Measurements from ENCODE around the gene IQSEC1.

Gene IQSEC1

DNA sequence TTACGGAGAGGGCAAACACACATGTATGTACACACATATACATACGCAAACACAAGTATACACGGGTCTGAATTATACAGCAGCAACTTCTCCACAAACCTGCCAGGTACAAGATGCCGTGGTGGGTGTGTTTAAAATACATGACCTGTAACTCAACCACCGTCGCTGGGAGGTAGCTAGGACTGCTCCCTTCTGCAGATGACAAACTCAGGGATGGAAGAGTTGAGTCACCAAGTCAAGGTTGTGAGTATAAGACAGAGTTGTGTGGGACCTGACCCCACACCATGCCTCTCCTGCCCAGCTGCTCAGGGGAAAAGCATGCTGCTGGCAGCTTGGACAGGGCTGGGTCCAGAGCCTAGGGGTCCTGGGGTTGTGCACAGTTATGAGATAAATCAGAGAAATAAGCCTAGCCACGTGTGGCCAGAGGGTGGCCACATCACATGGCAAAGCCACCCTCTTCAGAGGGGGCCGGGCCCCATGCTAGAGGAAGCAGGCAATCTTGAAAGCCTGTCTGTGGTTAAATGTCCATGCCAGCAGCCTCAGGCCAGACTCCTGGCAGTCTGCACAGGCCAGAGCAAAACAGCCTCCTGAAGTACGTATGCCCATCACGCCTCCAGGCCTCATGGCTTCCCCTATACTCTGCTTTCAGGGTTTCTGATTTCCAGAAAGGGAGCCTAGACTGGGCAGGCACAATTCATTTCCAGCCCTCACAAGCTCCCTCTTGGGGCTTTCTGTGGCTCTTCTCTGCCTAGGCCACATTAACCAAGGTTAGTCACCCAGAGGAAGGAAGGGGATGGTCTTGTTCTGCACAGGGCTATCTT lies 124.1 kb downstream of the IQSEC1 start:
- DNase-seq: peak in 2 of 5 experiments; percentile 20 to 59

DNA sequence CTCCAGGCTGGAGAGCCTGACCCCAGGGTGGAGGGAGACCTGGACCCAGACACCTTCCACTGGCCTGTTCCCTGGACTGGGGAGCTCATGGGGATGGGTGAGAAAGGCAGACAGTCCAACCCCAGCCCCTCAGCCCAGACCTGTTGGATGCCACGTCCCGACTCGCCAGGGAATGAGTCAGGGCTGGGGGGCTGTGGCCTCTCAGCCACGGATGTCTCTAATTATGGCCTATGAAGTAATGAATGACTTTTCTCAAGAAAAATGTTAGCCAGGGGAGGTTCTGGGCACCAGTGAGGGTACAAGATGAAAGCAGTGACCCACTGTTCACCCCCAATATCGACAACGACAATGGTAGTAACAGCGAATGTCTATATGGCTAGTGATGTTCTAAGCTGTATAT lies 124.9 kb downstream of the IQSEC1 start:
- no peak for DNase-seq

DNA sequence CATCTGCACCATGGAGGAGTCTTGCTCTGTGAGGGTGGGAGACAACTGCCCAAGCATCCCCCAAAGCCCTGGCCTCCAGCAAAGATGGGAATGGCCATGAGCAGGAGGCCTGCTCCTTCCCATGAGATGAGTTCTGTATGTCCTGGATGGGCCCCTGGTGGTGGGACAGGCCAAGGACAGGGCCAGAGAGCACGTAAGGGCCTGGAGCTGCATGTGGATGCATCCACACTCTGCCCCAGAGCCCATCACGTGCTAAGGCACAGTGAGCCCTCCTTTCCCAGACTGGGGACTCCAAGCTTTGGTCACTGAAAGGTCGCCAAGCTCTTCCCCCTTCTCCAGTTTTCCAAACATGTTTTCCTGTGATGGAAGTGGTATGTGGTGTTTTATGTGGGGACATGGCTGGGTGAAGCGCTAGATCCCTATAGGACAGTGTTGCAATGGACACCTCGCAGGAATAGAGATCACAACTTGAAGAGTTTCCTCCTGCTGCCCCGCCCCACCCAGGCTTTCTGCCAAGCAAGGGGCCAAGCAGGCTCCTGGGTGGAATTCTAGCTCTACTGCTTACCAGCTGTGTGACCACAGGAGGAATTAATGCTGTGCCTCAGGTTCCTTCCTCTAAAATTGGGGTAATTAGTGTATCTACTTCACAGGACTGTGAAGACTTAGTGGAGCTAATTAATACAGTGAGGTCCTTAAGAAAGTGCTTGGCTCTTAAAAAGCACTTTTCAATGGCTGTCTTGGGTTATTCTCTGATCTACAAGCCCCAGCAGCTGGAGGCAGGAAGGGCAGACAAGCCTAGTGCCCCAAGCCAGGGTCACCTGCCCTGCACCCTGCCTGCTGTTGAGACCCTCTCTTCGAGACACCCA lies 125.5 kb downstream of the IQSEC1 start:
- DNase-seq: no peak

DNA sequence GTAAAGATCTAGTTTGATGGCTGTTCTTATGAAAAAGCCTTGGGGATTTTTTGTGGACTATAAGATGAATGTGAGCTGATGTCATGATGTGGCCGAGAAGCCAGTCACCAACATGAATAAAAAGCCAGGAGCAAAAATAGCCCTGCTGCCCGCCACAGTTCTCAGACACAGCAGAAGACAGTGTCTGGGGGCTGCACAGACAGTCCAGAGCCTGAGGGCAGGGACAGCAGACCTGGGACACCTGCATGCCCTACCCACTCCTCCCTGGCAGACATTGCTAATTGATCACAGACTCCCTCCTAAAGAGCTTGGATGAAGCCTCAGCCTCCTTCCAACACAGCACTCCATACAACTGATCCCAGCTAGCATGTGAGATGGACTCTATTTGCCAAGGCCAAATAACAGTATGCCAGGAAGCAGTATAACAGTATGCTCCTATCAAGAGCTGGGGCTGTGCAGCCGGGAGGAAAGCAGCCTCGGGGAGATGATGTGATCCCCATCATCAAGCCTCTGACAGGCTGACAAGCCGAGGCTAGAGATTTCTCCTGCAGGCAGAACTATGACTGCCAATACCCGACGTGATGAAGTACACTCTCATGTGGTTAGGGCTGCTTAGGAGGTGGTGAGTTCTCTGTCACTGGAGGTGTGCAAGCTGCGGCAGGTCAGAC lies 126.4 kb downstream of the IQSEC1 start:
- DNase-seq: no peak

DNA sequence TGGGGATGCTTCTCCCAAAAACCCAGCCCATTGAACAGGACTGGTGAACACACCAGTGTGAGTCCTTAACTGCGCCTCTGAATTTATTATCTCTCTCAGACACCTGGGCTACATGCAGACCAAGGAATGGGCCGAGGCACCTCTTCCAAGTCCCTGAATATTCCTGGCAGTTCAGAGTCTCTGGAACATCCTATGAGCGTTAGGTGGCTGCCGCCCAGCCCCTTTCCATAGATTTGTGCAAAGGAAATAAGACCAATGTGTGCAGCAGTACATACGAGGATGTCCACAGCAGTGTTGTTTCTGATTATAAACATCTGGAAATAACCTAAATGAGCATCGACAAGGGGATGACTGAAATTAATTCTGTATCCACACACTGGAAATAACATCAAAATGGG lies 127.0 kb downstream of the IQSEC1 start:
- no peak for DNase-seq

DNA sequence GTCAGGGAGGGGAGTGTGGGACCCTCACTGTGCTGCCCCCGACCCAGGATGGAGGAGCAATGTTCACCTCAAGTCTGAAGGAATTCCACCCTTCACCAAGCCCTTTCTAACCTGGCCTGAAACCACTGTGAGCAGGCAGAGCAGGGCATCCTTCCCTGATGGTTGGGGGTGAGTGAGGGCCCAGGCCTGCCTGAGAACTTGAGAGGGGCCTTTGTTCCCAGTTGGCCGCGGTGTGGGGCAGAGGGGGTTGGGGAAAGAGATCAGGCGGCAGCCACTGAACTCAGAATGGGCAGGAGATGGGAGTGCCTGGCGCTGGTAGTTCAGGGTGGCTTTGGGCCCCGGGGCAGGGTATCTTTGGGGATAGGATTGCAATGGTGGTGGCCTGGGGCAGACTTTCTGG lies 128.4 kb downstream of the IQSEC1 start:
- no peak for DNase-seq

DNA sequence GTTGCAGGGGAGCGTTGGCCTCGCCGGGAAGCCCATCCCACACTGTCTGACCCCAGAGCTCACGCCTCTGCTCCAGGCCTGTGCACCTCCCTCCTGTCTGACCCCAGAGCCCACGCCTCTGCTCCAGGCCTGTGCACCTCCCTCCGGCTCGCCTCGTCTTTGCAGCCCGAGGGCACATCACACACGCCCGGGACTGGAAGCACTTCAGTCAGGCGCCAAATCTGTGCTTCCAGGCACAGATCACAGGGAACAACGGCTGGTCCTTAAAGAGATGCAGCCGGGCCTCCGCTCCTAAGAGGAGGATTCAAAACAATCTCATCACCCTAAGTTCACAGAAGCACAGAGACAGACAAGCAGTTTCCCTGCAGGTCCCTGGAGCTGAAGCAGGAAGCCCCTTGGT lies 128.8 kb downstream of the IQSEC1 start:
- DNase-seq: no peak

DNA sequence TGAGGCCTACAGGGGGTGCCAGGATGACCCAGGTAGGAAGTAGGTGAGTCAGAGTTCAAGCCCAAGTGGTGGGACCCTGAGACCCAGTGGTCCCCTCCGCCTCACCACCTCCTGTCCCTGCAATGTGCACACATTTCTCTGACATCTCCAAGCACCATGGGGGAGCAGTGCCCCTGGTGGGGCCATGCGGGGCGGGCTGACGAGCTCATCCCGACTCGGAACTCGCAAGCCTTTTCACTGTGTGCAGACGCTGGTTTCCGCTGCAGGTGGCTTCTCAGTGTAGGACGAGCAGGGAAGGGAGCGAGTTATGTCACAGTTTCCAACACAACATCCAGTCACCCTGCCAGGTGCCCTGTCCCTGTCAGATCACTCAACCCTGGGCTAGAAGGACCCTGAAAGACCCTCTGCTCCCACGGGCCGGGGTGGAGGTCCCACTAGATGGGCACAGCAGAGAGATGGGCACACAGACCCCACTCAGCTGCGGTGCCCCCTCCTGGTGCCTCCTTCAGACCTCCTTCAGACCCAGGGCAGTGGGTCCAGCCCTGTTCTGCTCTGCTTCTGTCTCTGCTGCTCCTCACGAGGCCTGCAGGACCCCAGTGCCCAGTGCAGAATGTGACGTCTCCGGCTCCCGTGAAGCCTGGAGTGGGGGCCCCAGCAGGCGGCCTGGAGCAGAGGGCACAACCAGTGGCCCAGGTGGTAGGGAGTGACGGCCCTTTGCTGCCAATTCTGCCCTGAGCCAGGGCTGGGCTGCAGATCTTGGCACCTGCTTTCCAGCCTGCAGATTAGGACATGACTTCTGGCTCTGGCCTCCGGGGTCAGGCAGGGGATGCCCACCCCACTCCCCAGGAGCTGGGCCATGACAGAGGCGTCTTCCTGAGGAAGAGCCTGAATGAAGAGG lies 129.9 kb downstream of the IQSEC1 start:
- no peak for DNase-seq

DNA sequence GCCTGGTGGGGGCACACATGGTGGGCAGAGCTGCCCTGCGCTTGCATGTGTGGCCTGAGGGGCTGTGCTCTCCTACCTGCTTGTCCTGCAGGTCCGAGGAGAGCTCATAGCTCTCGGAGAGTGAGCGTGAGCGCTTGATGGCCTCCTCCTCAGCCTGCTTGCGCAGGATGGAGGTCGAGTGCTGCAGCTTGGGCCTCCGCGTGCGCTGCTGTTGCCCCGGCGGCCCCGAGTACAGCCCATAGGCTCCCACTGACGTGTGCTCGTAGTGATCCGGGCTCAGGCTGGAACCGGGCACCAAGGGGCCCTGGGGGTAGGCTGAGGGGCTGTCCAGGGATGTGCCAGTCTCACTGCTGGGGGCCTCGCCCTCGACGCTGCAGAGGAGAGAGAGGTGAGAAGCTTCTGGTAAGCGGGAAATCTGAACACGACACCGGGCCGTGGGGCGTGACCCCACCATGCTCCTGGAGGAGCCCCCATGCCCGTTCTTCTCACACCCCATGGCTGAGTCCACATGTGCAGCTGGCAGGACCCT lies 131.7 kb downstream of the IQSEC1 start:
- no peak for DNase-seq

DNA sequence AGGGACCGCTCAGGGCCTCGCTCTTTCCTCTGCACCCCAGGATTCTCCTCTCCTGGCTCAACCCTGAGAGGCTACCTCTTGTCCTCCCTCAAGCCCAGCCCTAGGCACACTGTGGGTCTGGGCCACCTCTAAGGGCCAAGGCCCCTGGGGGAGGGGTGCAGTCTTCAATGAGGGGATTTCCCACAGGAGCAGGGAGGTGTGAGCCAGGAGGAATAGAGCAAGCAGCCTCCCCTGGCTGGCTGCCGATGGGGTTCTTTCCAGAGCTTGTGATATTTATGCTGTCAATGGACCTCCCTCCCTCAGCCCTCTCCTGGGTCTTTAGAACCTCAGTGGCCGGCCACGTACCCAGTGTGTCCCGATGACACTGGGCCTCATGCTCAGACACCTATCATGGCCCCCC lies 132.4 kb downstream of the IQSEC1 start:
- DNase-seq: no peak

DNA sequence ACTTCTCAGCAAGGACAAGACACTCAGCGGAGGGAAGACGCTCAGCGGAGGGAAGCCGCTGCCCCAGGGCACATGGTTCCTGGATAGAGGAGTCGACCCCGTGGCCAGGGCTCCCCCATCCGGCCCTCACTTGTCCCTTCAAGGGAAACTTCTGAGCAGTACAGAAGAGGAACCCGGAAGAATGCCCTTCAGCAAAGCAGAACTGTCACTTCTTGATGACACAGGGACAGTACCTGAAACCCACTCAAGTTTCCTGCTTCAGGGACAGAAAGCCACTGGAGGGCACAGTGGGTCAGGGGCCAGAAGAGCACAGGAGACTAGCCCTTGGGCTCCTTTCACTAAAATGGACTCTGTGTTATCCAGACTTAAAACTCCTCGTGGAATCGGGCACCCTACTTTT lies 134.1 kb downstream of the IQSEC1 start:
- no peak for DNase-seq

DNA sequence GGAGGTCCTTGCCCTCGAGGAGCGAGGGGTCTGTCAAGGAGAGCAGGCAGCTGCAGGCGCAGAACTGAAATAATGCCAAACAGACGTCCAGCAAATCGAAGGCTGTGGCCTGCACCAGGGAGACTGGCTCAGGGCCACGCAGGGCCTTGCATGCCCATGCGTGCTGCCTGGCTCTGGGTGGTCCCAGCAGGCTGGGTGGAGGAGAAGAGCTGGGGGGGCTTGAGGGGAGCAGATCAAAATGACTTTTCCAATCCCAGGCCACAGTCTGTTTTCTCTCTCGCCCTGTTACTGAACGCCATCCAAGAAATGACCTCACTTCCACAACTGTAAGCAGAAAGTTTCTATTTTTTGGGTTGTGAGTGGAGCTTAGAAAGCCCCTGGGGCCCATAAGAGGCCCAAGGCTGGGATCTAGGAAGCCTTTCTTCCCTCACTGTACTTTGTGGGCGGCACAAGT lies 134.9 kb downstream of the IQSEC1 start:
- no peak for DNase-seq

DNA sequence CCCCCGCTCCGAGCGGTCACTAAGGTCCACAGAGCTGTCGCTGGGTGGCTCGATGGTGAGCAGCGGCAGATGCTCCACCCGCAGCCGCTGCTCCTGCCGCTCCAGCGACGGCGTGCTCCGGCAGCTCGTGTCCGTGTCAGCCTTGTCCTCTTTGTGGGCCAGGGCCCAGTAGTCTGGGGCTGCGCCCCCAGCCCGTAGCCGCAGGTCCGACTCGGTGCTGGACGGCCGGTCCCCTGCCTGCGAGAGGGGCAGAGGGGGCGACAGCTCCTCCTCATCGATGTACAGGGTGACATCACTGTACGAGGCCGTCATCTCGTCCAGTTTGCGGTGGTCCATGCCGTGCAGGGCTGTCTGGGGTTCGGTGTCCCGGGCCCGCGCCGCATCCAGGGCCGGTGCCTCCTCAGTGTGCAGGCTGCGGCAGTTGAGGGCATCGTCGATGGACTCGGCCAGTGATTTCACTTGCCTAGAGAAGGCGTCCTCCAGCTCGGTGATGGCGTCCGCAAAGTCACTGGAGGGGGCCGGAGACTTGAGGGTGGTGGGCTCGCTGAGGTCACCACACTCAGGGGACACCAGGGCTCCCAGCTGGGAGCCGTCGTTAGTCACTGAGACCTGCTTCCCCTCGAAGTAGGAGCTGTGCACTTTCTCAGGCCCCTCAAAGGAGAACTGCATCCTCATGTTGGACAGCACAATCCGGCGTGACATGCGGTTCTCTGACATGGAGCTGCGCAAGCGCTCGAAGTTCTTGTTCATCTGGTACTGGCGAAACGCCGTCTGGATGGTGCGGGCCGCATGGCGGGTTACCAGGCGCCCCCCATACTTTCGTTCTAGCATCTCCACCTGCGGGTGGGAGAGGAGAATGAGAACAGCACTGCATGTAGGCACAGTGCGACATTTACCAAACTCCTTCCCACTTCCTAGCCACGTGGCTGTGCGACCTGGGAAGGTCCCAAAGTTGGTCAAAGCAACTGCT lies 137.1 kb downstream of the IQSEC1 start:
- no peak for DNase-seq

DNA sequence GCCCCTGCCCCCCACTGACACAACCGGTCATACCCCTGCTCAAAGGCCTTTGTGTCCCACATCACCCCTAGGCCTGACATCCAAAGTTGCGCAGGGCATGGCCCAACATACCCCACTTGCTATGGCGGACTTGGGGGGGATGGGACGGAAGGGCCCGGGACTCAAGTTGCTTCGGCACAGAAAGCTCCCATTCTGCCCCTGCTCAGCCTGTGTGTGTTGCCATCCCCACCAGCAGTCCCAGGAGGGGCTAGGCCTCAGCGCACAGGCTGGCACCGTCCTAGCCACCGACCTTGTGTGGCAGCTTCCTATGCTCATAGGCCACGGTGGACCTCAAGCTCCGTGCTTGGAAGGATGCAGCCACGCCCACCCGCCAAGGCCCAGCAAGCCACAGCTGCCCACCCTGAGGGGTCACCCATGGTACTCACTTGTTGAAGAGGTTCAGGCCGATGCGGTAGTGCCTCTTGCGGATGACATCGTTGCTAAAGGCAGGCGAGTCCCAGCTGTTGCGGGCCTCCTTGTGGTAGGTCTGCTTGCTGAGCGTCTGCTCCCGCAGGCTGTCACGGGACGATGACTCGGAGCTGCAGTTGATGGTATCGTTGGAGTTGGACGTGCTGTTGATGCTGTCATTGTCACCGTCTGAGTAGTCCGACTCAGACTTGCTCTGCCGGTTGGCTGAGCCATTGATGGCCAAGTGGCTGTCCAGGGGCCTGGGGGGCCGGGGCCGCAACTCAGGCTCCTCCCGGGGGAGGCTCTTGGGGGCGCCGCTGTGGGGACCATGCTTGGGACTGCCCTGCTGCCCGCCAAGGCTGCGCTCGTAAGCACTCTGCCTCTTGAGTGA lies 138.0 kb downstream of the IQSEC1 start:
- DNase-seq: no peak

DNA sequence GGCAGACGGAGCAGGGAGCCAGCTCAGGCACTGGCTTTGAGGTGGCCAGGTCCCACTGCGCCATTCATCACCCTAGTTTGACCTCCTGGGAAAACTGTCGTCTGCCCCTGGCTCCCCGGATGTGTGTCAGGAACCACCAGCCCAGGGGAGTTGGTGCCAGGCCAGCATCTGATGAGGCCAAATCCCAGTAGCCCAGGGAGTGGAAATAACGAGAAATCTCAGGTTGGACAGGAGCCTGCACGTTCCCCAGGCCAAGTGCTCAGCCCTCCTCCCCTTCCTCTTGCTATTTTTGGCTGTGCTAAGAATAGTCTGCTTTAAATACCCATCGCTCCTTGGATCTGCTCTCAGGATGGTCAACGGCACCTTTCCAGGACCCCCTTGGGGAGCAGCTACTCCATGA lies 138.8 kb downstream of the IQSEC1 start:
- no peak for DNase-seq

DNA sequence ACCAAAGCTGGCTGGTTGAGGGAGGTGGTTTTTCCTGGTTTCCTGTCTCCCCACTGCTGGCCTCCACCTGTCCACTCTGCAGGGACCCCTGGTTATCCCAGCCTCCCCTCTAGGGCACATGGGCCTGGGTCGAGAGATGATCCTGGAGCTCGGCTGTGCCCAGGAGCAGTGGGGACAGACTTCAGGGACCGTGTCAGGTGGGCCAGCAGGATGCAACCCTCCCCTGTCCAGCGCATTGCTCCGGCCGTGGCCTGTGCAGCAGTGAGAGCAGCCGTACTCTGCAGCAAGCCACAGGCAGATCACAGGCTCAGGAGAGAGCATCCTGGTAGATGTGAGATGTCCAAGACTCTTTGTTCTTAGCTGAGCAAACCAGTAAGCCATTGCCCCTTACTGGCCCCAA lies 139.3 kb downstream of the IQSEC1 start:
- DNase-seq: no peak

DNA sequence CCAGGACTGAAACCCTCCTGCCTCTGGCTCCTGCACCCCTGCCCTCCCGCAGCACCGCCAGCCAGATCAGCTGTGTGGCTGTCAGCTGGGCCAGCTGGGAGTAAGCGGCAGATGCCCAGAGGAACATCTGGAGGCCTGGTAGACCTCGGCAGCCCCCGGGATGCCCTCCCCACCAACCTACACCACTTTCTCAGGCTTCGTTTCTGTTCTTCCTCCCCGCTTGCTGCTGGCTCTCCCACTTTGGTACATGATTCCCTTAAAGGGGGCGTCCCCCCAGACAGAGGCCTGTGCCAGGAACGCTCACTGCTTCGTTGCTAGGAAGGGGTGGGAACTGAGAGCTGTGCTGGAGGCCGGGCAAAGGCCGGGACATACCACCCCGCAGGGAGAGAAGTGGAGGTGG lies 140.5 kb downstream of the IQSEC1 start:
- no peak for DNase-seq

DNA sequence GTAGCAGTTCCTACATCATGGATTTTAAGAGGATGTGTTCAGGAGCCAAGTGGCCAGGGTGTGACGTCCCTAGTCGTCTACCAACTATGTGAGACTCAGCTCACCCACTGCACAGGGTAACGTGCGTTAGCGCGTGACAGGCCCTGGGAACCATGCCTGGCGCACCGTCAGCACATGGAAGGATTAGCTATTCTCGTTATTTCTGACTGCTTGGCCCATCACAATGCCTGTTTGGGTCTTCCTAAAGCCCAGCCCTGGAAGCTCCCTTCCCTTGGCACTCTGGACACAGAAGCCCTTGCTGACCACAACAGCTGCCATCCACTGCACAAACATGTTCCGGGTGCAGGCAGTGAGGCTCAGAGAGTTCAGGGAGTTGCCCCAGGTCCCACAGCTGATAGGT lies 140.9 kb downstream of the IQSEC1 start:
- no peak for DNase-seq

DNA sequence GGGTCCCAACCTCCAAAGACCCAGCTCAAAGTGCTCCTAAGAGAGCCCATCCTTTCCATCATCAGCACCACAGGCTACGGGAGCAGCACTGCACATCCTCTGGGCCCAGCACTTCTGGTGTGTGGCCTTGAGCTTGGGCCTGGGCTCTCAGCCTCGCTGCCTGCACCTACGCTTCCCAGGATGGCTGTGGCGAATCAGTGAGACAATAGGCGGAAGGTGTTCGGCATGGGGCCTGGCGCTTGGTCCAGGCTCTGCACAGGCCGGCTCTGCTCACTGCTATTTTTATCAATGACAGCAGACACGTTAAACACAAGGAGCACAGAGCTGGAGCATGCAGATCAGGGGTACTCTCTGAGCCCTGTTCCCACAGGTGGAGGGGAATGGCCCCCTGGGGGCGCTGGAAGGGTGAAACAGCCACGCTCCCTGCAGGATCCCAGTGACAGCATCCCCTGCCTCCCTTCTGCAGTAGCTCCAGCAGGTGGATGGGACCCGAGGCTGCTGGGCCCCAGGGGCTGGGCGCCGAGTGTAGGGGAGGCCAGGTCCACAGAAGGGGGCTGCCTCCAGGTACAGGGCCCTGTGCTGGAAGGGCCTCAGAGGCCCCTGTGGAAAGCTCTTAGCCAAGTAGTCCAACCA lies 141.8 kb downstream of the IQSEC1 start:
- DNase-seq: no peak

All from T-helper 2 cell (primary cell).